HEK293 (cell line): Measurements from ENCODE around the gene CAPZB.

Experiments
- CTCF ChIP-seq: fragments of 450-650 bp; formaldehyde crosslinking; IDR thresholded peaks from 2 replicates; pipeline ENCODE4 v1.5.1; 2016; ENCODE audit warnings: missing biosample characterization, missing genetic modification characterization
- HOXC10 ChIP-seq: sonication (generic); formaldehyde crosslinking; IDR thresholded peaks from 2 replicates; pipeline ENCODE4 v1.8.1; 2023; ENCODE audit warnings: mild to moderate bottlenecking, missing genetic modification reagents
- KLF7 ChIP-seq: fragments of 450-650 bp; formaldehyde crosslinking; IDR thresholded peaks from 2 replicates; pipeline ENCODE4 v1.5.1; 2016; ENCODE audit warnings: missing biosample characterization, missing genetic modification characterization, borderline replicate concordance
- ZFHX2 ChIP-seq: fragments of 450-650 bp; formaldehyde crosslinking; conservative IDR thresholded peaks from 2 replicates; pipeline ENCODE4 v1.5.1; 2016; ENCODE audit warnings: missing biosample characterization, missing genetic modification characterization
- ZNF274 ChIP-seq, 2 experiments: fragments of 200-500 bp in 1 of 2; fragments of 450-650 bp in 1 of 2; sonication (Bioruptor generic) in 1 of 2; formaldehyde crosslinking in 1 of 2; IDR thresholded peaks; 2 replicates each; pipeline versions ENCODE4 v1.5.1 to v1.6.1; 2014 to 2016; ENCODE audit warnings: borderline replicate concordance in 1 of 2, inconsistent platforms in 1 of 2, low read length in 1 of 2, missing biosample characterization in 1 of 2, missing genetic modification characterization in 1 of 2
- ZNF677 ChIP-seq: fragments of 450-650 bp; IDR thresholded peaks from 2 replicates; pipeline ENCODE4 v1.5.0; 2018; ENCODE audit warnings: missing biosample characterization, mild to moderate bottlenecking, missing genetic modification characterization, moderate library complexity
- ZNF768 ChIP-seq: fragments of 450-650 bp; formaldehyde crosslinking; IDR thresholded peaks from 2 replicates; pipeline ENCODE4 v1.5.1; 2018; ENCODE audit warnings: missing biosample characterization, mild to moderate bottlenecking, missing genetic modification characterization

GRCh38 chr1:19430121-19431068, 54.9 kb downstream of the CAPZB start:
- TF ChIP-seq HOXC10 (CRISPR knock-in tag) (no peak), ZNF768 (tag by site-specific recombination) (no peak), CTCF (tag by site-specific recombination) (no peak), KLF7 (tag by site-specific recombination) (no peak), ZNF274 (IDR thresholded peaks at IDR 0.05; ENCODE audit: low read length) (no peak), ZNF274 (tag by site-specific recombination; IDR thresholded peaks at IDR 0.05; ENCODE audit: borderline replicate concordance) (no peak), ZFHX2 (tag by site-specific recombination) (no peak), ZNF677 (tag by site-specific recombination) (no peak)
